ENCODE measurements around the gene ORM1. TPM values are rescaled to one million over a fixed set of nuclear protein-coding genes. Genes with fewer than 3 reads are reported as not detected.

The ORM1 gene
- total RNA-seq, 1 experiment from 2014 or later, result 4.4 TPM

DNA sequence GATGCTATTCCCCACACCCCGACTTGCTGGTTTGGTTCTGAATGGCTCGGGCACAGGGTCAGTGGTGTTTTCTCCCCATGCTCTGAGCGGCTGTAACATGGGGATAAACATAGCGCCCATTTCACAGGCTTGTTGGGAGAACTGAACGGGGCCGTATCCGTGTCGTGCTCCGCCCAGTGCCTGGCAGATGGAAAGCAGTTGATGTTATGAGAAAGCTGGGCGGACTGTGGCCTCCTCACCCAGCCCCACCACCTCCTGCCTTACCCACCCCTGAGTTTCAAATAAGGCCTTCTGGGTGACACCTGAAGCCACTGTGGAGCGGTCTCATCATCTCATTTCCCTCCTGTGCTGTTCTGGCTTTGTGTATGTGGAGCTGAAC, 21.3 kb downstream of the ORM1 start:
- Histone ChIP-seq H4K5ac (ENCODE audit: insufficient read length, low read depth, low read length) (no peak overlapping the region), H3K4me2 (ENCODE audit: insufficient read depth, insufficient read length, low read length) (no peak overlapping the region), H3K27me3 (ENCODE audit: insufficient read depth, low read length) (no peaks in the 10 kb centered on the region), H3K79me1 (ENCODE audit: insufficient read depth, low read depth, low read length, poor library complexity, severe bottlenecking) (no peaks in the 10 kb centered on the region), H3K14ac (ENCODE audit: insufficient read depth, low read length) (no peak overlapping the region), H3K9ac (ENCODE audit: extremely low read depth, insufficient read length, low read length) (no peak overlapping the region), H3K56ac (ENCODE audit: insufficient read length, low read depth, low read length) (no peak overlapping the region), H3K9me3 (ENCODE audit: control insufficient read depth, low read depth, low read length) (no peaks in the 10 kb centered on the region), H4K91ac (ENCODE audit: insufficient read length, low read depth, low read length) (no peak overlapping the region), H2BK20ac (ENCODE audit: low read depth, low read length, poor library complexity, severe bottlenecking) (no peak overlapping the region), H3K23me2 (ENCODE audit: insufficient read length, low read depth, low read length, poor library complexity, severe bottlenecking) (no peaks in the 10 kb centered on the region), H3K79me2 (ENCODE audit: insufficient read depth, low read length) (no peaks in the 10 kb centered on the region), H3K27ac (ENCODE audit: insufficient read length, low read depth, low read length) (no peak overlapping the region), H4K20me1 (ENCODE audit: control insufficient read depth, insufficient read depth, insufficient read length) (no peaks in the 10 kb centered on the region), H2BK12ac (ENCODE audit: insufficient read length, low read depth, low read length) (no peak overlapping the region), H2BK120ac (ENCODE audit: low read depth, low read length, poor library complexity, severe bottlenecking) (no peak overlapping the region), H4K8ac (replicated peaks; ENCODE audit: insufficient read length, low read depth, low read length) (no peak overlapping the region), H3K4ac (ENCODE audit: low read depth, low read length) (no peak overlapping the region), H3K23ac (ENCODE audit: insufficient read length, low read depth, low read length) (no peak overlapping the region), H2BK15ac (ENCODE audit: low read depth, low read length) (no peak overlapping the region), H3K4me1 (ENCODE audit: insufficient read depth, low read length) (no peaks in the 10 kb centered on the region), H3K18ac (ENCODE audit: insufficient read length, low read depth, low read length) (no peak overlapping the region), H2AK5ac (ENCODE audit: insufficient read length, low read length) (no peak overlapping the region), H2BK5ac (ENCODE audit: insufficient read length, low read length) (no peak overlapping the region), H3T11ph (ENCODE audit: low read length) (no peak overlapping the region), H2AFZ (ENCODE audit: low read length) (no peak overlapping the region)
- Mint-ChIP-seq H3K9me3 (no peaks in the 10 kb centered on the region), H3K4me1 (peaks cover 7 to 13% of the 10 kb centered on the region in 2 experiments), H3K36me3 (ENCODE audit: insufficient read depth in 1 of 3, low read depth in 3 of 3) (peaks cover 39 to 81% (median 68%) of the 10 kb centered on the region in 3 experiments), H3K4me3 (no peak overlapping the region), H3K27me3 (ENCODE audit: low read depth) (no peaks in the 10 kb centered on the region; the same call in none of the 2 replicates), H3K27ac (no peak overlapping the region)
- WGBS (ENCODE audit: extremely low coverage, insufficient read length, low lambda C conversion rate), result no CpG with 5 or more reads among the region's 11 CpGs
- TF ChIP-seq, protein P1, sequence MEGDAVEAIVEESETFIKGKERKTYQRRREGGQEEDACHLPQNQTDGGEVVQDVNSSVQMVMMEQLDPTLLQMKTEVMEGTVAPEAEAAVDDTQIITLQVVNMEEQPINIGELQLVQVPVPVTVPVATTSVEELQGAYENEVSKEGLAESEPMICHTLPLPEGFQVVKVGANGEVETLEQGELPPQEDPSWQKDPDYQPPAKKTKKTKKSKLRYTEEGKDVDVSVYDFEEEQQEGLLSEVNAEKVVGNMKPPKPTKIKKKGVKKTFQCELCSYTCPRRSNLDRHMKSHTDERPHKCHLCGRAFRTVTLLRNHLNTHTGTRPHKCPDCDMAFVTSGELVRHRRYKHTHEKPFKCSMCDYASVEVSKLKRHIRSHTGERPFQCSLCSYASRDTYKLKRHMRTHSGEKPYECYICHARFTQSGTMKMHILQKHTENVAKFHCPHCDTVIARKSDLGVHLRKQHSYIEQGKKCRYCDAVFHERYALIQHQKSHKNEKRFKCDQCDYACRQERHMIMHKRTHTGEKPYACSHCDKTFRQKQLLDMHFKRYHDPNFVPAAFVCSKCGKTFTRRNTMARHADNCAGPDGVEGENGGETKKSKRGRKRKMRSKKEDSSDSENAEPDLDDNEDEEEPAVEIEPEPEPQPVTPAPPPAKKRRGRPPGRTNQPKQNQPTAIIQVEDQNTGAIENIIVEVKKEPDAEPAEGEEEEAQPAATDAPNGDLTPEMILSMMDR (conservative IDR thresholded peaks at IDR 0.05), result no peak
- no peak for DNase-seq
